HG02870 (cell line): ENCODE measurements around the gene TTC31.
"Not testable (repeated sequence)": the region's sequence is repeated elsewhere in the genome, so short reads cannot be mapped to it uniquely, and the experiment has no call there.

Experiments used
- ATAC-seq: cut with Tn5 transposase; IDR thresholded peaks from one replicate; pipeline ENCODE4 v1.9.1; 2021; ENCODE audit warnings: mild to moderate bottlenecking, moderate library complexity; ENCODE audit not compliant: unreplicated experiment

Gene TTC31

GRCh38 chr2:74482801-74483674 lies at the start of gene TTC31, which contains the start of gene CCDC142:
TTC31 (plus strand) TSS chr2:74483081; CDS start chr2:74483096, 15 bp downstream.
CCDC142 (minus strand) TSS chr2:74482998; CDS start chr2:74482837, 161 bp downstream.
- ATAC-seq: peak; percentile 90

GRCh38 chr2:74436111-74436805 lies 46.6 kb upstream of the TTC31 start:
- ATAC-seq: no peak

DNA sequence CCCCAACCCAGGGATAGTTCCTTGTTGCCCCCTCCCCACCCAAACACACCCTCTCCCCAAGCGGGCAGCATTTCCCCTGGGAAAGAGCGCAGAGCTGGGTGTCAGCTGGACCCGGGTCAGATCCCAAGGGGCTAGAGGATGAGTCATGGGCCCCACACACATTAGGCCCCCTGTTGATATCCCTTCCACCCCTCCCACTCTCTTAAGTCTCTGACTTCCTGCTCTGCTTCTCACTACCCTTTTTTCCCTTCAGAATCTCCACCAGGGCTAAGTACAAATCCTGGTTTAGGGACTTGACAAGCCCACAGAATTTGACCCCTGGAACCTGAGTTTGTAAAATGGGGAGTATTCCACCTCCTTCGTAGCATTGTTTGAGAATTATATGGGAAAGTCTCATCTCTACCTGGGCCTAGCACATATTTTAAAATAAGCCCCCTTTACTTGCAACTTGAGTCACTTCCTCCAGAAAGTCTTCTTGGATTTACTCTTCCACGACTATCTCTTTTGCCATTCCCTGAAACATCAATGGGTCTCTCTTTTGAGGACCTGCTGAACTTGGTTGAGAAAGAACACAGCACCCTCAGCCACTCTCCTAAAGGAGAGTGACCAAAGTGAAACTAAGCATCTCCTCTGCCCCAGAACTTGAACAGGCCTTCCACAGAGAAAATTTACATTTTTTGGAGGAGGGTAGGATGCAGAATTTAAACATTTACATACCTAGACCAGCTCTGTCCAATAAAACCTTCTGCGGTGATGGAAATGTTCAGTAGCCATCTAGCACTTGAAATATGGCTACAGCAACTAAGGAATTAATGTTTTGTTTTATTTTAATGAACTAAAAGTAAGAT lies 45.8 kb upstream of the TTC31 start:
- ATAC-seq: no peak

DNA sequence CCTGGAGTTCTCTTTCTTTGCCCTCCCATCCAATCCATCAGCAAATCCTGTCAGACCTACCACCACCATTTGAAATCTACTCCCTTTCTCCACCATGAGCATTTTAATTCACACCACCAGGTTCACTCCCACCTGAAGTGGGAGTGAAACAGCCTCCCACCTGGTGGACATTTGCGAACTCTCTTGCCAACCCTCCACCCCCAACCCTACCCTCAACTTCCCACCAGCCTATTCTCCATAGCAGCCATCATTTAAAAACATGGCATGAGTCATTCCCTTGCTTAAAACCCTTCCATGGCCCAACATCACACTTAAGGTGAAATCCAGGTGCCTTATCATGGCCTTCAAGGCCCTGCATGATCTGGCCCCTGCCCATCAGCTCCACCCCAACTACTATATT lies 44.6 kb upstream of the TTC31 start:
- no peak for ATAC-seq

GRCh38 chr2:74439373-74439772 lies 43.5 kb upstream of the TTC31 start:
- no peak for ATAC-seq

- ATAC-seq: no peak
Observed at GRCh38 chr2:74439803-74440377, 43.0 kb upstream of the TTC31 start.

DNA sequence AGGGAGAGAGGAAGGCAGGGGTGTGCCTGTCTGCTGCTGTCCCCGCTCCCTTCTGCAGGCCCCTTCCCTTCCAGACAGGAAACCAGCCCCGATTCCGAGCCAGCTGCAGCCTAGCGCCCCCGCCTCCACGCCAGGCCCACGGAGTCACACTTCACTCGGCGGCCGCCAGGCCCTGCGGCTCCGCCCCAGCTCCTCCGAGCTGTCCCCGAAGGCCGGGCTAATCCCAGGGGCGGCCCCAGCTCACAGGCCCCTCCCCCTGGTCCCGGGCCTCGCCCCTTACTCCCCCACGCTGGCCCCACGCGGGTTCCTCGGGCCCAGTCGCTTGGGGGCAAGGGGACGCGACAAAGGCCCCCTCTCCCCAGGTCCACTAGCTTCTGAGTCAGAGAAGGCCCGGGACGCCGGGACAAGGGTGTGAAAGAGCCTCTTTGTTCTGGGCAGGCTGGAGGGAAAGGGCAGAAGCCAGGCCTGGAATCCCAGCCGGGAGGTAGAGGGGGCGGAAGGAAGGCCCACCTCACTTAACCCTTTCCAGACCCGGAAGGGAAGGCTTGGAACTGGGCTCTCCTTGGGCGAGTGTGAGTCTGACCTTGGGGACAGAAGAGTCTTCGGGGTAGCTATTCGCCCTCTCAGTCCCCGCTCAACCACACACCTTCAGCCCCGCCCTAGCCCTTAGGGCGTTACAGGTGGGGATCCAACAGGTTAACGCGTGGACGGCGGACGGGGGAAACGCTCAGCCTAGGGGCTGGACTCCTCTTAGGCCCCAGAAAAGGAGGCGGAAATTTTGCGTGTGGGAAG lies 42.3 kb upstream of the TTC31 start:
- peak; percentile 80 for ATAC-seq

DNA sequence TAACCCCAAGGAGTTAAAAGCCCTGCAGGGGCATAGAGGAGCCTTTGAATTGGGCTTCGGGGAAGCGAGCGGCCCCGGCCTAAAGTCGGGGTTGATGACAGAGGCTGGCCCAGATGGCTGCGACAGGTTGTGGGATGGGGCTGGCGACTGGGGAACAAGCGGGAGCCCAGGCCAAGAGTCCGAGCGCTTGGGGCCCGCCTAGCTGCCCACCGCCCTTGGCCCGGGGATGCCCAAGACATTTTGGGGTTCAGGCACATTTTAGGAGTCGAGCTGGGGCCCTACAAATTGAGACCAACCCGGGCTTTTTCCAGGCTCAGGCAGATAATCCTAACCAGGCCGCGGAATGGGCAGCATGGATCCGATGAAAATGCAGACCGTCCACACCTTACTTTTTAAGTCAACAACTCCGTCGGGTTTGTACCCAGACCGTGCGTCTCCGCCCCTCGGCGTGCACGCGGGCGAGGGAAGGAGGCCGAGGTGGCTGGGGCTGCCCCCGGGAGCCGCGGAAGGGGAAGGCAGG lies 41.7 kb upstream of the TTC31 start:
- no peak for ATAC-seq

DNA sequence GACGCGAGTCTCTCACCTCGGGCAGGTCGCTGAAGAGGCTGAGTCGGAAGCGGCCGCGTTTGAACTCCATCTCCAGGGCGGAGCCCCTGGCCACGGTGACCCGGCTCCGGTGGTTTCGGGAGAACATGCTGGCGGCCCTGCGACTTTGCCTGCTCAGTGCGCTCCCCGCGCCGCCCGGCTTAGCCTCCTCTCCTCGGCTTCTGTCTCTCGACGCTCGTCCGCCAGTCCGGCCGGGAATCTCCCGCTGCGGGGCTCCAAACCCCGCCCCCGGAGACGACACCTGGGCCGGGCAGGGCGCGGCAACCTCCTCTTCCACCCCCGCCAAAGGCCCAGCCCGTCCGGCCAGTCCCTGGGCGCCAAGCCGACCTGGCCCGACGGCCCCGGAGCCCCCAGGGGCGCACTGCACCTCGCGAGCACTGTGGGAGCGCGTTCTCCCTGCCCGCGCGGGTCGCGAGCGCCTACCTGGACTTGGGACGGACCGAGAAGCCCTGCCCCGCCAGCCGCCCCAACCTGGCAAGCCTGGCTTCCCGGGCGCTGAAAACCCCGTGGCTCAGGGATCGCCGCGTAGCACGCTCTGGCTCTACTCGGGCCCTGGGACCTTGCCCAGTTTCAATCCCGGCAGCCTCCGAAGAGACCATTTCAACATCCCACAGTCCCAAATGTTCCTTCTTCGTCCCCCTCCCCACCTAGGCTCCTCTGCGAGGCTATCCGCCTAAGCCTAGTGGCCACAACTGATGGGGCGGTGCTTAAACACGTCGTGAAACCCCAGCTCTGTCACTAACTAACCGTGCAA lies 41.0 kb upstream of the TTC31 start, which contains the start of gene RTKN:
TSS of gene RTKN (minus strand) at position 248 of the 793 bp plus-strand sequence. CDS start at position 127, 121 bp downstream.
- no peak for ATAC-seq

- not testable (repeated sequence) for ATAC-seq
Observed at GRCh38 chr2:74442483-74443297, 40.2 kb upstream of the TTC31 start.

GRCh38 chr2:74444498-74445318 lies 38.2 kb upstream of the TTC31 start:
- no peak for ATAC-seq

GRCh38 chr2:74447230-74447999 lies 35.5 kb upstream of the TTC31 start:
- no peak for ATAC-seq

- no peak for ATAC-seq
Observed at GRCh38 chr2:74448771-74449170, 34.1 kb upstream of the TTC31 start.

DNA sequence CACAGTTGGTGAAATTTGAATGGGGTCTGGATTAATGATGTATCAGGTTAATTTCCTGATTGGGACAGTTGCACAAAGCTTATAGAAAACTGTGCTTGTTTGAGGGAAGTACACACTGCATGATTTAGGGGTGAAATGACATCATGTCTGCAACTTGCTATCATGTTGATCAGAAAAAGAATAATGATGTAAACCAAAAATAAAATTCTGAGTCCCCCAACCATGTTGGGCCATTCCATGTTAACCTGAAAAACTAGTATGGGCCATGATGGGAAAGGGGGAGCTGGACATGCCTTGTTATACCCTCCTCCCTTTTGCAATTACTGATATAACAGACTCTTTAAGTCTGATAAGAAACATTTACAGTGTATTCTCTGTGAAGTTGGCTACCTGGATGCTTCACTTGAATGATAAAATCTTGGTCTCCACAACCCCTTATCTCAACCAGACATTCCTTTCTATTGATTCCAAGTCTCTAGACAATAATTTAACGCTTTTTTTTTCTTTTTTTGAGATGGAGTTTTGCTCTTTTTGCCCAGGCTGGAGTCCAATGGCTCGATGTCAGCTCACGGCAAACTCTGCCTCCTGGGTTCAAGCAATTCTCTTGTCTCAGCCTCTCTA lies 32.2 kb upstream of the TTC31 start:
- no peak for ATAC-seq

DNA sequence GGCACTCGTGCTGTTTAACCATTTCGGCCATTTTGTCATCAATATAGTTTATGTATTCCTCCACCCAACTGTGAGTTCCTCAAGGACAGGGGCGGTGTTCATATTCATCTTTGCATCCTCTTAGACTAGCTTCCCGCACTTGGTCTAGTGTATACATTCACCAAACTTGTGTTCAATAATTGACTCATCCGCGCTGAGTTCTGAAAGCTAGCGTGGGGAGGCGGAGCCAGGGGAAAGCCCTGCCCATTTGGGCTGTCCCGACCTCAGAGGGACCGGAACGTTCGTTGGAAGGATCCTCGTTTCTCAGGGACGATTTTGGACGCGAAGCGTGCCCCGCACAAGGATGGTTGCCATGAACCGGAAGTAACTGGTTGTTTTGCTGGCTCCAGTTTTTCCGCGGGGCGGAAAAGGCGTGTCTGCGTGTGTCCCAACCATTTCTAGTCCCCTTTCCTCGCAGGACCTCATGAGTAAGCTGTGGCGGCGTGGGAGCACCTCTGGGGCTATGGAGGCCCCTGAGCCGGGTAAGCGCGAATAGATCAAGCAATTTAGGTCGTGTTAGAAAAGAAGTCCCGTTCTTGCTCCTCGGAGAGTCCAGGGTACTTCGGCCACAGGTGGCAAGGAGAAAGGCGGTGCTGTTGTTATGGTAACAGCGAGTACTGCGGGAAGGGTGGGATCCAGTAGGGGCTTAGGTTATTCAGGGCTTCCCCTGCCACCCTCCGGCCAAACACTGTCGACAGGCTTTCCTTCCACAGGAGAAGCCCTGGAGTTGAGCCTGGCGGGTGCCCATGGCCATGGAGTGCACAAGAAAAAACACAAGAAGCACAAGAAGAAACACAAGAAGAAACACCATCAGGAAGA lies 28.0 kb upstream of the TTC31 start, which contains the start of gene INO80B:
TSS of gene INO80B (plus strand) at position 434 of the 858 bp plus-strand sequence. CDS start at position 464, 30 bp downstream.
- ATAC-seq: peak; percentile 32
